HG03520 (cell line): ENCODE measurements around the gene MISP3.

ENCODE experiments used
- ATAC-seq: cut with Tn5 transposase; IDR thresholded peaks from one replicate; pipeline ENCODE4 v1.9.1; 2021; ENCODE audit warnings: mild to moderate bottlenecking, moderate library complexity; ENCODE audit not compliant: unreplicated experiment

MISP3 gene

DNA sequence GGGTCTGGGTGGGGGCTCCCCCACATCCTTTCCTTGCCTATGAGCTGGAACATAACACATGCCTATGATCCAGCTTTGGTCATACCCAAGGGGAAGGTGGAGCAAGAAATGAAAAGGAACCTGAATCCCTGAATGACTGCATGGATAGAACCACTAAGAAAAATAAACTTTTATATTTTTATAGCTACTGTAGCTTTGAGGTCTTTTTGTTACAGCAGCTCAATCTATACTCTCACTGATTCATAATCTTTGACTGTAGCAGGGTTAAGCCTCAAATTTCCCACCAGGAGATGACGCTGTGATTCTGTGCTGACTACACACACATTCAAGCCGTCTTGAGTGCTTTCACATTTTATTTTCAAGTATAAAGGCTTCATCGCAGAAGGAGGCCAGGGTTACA is 19.6 kb upstream of the MISP3 start:
- ATAC-seq, result no peak

DNA sequence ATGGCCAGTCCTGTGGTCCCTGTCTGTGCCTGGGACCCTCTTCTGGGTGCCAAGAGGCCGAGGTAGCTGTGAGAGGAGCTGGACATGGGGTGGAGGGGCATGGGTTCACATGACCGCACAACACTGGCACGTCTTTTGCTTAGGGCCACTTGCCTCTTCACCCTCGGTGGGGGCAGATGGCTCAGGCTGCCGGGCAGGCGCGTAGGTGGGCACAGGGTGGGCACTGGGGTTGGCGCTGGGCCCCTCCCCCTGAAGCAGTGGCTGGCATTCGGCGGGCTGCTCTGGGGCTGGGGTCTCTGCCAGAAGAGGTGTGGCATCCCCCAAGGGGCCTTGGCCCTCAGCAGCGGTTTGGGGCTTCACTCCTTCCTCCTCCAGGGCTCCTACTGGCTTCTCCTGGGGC is 19.1 kb upstream of the MISP3 start:
- no peak for ATAC-seq

DNA sequence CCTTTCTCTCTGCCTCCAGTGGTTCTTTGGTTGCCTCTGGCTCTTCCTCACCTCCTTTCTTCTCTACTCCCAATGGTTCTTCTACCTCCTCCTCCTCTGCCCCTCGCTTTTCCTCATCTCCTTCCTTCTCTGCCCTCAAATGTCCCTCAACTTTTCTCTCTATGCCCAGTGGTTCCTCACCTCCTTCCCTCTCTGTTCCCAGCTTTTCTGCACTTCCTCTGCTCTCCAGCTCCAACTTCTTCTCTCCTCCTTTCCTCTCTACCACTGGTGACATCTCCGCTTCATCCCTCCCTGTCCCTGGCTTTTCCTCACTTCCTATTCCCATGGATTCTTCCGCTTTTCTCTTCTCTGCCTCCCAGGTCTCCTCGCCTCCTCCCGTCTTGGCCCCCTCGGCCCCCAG is 18.5 kb upstream of the MISP3 start:
- ATAC-seq, result no peak

DNA sequence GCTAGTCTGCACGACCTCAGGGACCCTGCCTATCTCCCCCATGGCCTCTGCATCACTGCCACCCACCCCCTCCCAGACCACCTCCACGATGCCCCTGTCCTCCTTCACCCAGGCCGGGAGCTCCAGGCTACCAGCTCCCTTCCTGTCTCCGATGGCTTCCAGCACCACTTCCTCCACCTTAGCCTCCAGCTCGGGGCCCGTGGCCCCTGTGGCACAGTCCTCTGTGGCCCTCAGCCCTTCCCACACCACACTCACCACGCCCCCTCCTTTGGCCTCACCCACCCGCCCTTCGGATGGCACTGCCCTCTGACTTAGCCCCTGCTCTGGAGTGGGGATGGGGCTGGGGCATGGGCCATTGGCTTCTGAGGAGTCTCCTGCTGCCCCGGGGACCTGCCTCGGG is 17.9 kb upstream of the MISP3 start:
- ATAC-seq, result no peak

DNA sequence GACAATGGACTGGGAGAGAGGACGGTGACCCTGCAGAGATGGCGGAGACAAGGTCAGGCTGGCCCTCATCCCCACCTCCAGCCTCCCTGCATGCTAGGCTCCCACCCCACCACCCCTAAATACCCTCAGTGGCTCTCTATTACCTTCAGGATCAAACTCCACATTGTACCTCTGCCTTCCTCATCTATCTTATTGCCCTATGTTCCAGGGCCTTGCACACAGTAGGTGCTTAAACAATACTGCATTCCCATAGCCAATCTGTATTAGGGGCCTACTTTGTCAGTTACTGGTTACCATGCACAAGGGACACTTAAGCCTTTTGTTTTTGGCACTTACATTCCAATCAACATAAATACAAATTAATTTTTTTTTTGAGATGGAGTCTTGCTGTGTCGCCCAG is 17.2 kb upstream of the MISP3 start:
- ATAC-seq, result no peak

DNA sequence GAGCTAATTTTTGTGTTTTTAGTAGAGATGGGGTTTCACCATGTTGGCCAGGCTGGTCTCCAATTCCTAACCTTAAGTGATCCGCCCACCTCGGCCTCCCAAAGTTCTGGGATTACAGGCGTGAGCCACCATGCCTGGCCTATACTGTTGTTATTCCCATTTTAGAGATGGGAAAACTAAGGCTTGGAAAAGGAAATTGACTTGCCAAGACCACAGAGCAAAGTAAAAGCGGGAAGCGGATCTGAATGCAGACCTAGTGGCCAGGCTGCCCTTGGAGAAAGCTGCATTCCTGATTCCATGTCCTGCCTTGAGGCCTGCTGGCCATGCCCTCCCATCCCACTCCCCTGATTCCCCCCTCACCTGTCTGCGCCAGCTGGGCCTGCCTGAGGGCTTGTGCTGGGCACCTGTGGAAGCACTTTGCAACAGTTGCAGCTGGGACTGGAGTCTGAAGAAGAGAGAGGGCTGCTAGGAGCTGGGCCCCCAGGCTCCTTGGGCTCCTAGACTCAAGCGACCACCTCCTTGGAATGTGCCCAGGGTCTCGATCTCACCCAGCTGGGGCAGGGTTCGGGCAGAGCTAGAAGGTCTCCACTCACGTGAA is 16.4 kb upstream of the MISP3 start:
- no peak for ATAC-seq

DNA sequence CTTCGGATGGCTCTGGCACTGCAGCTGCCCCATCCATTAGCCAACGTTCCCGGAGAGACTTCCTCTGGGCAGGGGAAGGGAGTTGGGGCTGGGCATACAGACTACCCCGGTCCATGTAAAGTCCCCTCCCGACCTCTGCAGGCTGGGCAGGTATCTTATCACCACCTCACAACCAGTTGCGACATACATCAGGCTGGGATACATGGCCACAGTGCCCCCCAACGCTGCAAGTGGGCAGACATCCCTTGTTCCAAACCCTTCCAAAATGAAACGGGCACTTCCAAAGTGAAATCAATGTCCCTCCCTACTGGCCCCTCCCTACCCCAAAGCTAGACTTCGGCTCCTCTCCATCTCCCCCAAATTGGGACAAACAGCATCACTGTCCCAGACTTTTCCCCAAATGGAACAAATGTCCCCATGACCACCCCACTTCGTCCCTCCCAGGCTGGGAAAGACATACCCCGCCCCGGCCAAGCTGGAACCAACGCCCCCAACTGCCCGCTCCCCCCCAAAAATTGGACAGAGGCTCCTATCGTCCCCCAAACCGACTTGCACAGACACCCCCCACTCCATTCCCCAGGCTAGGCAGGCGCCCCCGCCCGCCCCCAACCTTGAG is 15.7 kb upstream of the MISP3 start:
- no peak for ATAC-seq

DNA sequence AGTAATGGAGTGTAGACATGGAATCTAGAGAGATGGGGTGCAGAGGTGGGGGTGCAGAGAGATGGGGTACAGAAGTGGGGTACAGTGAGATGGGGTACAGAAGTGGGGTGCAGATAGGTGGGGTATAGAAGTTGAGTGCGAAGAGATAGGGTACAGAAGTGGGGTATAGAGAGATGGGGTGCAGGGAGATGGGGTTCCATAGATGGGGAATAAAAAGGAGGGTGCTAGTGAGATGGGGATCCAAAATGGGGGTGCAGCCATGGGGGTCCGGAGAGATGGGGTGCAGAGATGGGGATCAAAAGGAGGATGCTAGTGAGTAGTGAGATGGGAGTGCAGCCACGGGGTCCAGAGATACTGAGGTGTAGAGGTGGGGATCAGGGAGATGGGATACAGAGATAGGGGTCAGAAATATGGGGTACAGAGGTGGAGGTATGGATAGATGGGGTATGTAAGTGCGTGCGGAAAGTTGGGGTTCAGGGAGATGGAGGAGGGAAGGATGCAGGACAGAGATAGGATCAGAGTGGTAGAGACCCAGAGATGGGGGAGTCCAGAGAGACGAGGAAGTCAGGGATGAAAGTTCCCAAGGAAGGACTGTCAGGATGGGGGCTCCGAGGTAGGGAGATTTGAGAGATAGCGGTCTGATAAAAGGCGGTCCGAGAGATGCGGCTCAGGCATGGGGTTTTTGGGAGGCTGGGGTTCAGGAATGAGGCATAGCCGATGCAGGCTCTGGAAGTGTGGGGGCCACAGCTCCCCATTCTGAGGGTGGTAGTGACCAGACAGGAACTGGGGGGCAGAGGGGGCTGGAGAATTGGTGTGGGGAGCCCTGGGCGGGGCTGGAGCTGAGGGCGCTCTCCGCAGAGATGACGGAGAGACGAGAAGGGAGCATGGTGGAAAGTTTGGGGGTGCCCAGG is 14.1 kb upstream of the MISP3 start:
- no peak for ATAC-seq

DNA sequence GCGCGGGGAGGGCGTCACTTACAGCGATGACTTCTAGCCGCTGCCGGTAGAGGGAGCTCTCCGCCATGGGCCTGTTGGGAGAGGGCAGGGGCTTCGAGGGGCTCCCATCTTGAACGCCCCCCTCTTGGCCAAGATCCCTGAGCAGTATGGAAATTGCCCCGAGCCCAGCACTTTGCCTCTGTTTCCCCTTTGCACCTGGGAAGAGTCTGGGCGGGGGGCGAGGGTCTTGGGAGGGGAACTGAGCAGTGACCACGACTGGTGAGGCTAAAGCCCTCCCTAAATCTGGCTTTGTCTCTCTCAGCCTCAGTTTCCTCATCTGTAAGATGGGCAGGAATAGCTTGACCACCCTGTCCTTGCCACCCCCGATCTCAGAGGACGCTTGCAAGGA is 13.5 kb upstream of the MISP3 start:
- ATAC-seq, result no peak

DNA sequence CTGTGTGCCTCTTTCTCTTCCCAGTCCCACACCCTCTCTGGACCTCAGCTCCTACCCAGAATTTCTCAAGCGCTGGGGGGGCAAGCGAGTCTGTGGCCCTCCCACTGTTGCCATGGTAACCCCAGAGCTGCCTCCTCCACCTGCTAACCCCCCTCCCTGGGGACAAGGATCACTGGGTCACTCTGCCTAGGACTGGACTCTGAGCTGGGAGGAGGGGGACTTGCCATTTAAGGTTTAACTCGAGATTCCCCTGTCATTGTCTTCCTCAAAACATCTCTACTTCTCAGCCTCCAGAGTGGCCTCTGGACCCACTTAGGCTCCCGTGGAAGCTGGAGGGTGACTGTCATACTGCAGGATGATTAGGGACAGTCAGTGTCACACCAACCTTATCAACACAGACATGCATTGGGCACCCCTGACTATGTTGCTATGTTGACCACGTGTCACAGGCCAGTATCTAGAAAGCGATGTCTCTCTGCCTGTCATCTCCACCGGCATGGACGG is 12.9 kb upstream of the MISP3 start:
- no peak for ATAC-seq

DNA sequence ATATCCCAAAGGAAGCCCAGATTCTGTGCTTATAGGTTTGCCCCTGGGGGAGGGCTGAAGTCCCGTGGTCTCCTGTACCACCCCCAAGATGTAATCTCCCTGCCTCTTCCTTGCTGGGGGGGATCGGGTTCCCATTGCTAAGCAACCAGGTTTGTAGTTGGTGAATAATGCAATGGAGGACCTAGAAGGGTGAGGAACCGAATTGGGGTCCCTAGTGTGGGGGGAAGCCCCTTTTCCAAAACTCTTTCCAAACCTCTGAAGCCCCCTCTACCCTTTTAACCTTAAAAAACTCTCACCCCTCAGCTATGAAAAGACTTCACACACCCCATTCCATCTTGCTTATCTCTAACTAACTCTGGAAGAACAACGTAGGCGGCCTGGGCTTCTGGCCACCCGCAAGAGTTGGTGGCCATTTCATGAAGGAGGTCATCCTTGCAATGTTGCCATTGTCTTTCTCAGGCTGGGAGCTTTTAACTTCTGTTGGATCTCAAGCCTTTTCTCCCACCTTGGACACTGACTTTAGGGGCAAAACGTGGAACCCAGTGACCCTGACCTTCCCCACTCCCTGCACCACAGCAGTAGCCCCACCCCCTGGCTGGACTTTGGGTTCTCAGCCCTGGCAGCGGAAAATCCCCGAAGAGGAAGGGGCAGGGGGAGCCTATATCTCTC is 11.4 kb upstream of the MISP3 start:
- ATAC-seq, result no peak

DNA sequence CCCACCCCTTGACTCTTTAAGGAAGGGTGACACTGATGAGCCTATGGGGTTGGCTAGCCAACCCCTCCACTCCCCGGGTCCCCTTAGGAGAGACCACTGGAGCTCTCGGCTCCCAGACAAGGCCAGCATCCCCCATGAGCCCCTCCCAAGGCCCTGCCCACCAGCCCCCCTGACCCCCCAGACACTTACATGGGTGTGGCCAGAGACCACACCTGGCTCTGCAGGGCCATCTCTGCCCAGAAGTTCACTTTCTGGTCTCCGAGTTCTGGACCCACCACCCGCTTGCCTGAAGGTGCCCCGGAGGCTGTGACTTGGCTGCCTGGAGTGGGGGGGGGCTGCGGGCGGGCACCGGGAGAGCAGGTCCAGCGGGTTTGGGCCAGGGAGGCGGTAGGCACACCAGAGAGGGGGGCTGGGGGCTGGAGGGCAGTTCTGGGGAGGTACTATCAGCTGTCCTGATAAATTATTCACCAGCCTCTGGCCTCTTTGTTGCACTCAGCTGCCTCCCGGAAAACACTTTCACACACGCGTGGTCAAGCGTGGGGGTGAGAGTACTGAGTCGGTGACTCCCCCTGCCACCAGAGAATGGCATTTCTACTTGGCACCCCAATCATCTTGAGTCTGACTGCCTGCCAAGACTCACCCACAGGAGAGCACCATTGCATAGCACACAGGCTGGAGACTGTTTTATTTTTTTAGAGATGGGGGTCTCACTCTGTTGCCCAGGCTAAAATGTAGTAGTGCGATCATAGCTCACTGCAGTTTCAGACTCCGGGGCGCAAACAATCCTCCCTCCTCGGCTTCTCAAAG is 10.6 kb upstream of the MISP3 start, which contains the start of gene PALM3:
TSS of gene PALM3 (minus strand) at position 326 of the 807 bp plus-strand sequence. CDS start at position 230, 96 bp downstream.
- no peak for ATAC-seq

DNA sequence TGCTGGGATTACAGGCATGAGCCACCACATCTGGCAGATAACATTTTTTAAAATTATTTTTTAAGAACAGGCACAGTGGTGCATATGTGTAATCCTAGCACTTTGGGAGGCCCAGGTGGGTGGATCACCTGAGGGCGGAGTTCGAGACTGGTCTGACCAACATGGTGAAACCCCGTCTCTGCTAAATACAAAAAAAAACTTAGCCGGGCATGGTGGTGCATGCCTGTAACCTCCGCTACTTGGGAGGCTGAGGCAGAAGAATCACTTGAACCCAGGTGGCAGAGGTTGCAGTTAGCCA is 10.1 kb upstream of the MISP3 start:
- ATAC-seq, result no peak

DNA sequence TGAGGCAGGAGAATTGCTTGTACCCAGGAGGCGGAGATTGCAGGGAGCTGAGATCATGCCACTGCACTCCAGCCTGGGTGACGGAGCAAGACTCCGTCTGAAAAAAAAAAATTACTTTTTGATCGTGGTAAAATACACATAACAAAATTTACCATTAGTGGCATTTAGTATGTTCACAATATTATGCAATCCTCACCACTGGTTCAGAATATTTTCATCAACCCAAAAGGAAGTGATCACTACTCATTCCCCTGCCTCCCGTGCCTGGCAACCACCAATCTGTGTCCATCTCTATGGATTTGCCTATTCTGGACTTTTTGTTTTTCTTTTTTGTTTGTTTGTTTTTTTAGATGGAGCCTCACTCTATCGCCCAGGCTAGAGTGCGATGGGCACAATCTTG is 9.5 kb upstream of the MISP3 start:
- ATAC-seq, result no peak

DNA sequence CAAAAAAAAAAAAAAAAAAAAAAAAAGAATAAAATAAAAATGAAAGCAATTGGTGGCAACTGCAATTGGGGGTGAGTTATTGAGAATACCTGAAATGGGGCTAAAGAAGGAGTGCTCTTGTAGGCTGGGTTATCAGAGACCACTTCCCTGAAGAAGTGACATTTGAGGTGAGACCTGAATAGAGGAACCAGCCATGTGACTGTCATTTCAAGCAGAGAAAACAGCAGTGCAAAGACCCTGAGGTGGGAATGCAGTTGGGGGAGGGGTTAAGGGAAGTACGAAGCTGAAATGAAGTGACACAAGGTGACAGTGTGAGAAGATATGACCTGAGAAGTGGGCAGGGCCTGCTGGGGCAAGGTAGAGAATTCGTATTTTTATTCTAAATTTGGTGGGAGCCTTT is 6.5 kb upstream of the MISP3 start:
- ATAC-seq, result no peak

DNA sequence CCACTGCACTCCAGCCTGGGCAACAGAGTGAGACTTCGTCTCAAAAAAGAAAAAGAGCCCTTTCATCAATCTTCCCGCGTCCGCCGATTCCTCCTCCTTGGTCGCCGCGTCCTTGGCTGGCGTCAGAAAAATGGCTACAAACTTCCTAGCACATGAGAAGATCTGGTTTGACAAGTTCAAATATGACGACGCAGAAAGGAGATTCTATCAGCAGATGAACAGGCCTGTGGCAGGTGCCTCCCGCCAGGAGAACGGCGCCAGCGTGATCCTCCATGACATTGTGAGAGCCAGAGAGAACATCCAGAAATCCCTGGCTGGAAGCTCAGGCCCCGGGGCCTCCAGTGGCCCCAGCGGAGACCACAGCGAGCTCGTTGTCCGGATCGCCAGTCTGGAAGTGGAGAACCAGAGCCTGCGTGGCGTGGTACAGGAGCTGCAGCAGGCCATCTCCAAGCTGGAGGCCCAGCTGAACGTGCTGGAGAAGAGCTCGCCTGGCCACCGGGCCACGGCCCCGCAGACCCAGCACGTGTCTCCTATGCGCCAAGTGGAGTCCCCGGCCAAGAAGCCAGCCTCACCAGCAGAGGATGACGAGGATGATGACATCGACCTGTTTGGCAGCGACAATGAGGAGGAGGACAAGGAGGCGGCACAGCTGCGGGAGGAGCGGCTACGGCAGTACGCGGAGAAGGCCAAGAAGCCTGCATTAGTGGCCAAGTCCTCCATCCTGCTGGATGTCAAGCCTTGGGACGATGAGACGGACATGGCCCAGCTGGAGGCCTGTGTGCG is 2.1 kb upstream of the MISP3 start:
- ATAC-seq, result no peak

DNA sequence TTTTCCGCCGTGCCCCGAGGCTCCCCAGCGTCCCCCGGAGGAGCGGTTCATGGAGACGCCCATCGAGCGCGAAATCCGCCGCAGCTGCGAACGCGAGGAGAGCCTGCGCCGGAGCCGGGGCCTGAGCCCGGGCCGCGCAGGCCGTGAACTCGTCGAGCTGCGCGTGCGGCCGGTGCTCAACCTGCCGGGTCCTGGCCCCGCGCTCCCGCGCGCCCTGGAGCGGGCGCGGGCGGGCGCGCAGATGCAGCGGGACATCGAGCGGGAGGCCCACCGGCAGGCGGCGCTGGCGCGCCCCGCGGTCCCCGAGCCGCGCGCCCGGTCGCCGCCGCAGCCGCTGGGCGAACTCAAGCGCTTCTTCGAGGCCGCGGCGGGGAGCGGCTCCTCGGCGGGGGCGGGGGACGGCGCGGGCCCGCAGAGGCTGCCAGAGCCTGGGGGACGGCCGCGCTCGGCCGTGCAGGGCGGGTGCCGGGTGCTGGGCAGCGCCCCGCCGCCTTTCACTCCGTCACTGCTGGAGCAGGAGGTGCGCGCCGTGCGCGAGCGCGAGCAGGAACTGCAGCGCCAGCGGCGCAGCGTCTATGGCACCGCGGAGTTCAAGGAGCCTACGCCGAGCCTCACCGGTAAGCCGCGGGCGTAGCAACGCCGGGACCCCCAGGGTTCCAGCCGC is 807 bp downstream of the MISP3 start:
- ATAC-seq, result peak; percentile 58

DNA sequence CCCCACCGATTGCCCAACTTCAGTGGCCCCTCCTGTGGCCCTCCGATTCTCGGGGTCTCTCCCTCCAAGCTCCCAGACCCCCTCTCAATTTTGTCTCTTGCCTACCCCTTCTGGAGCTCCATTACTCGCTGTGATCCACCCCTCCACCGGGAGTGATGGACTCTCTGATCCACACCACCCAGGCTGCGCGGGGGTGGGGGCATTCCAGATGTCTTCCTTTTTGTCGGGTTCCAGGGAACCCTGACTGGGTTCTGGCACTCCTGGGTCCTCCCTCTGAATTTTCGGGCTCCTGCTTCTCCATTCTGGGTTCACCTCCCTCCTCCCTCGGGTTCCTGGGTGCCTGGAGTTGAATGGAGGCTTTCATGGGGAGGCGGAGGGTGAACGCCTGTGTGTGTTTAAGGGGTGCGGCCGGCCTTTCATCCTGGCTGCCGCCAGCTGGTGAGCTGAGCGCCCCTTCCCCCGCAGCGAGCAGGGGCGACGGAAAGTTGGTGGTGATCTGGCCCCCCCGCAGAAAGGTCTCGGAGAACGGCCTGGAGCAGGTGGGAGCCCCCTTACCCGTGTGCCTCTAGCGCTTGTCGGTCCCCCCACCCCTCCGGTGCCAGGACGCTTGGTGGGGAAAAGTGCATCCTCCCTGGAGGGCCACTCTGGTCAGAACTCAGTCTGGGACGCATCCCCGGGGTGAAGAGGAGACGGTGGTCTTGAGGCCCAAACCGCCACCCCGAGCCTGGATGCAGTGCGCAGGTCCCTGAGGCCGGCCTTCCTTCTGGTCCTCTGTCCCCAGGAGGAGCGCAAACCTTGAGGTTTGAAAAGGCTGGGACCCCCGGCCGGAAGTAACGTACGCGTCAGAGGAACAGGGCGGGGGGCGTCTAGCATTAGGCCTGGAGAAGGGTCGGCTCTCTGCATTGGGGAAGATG is 1.6 kb downstream of the MISP3 start:
- no peak for ATAC-seq
